ENCODE results near the gene SETD5.

GRCh38 chr3:9400616-9401015, 3.2 kb downstream of the SETD5 start:
- TF ChIP-seq CTCF (conservative IDR thresholded peaks at IDR 0.05; ENCODE audit: low read depth, low read length) (no peak), EZH2 (IDR thresholded peaks at IDR 0.05; ENCODE audit: borderline replicate concordance, low read depth, low read length, poor library complexity, severe bottlenecking) (no peak)

Measured in A673 (cell line).